GM18499 (cell line): ENCODE data around the gene MYH11.
"Not testable (repeated sequence)": the region's sequence is repeated elsewhere in the genome, so short reads cannot be mapped to it uniquely, and the experiment has no call there.

Experiments
- ATAC-seq: cut with Tn5 transposase; IDR thresholded peaks from one replicate; pipeline ENCODE4 v1.9.1; 2021; ENCODE audit warnings: moderate number of reproducible peaks; ENCODE audit not compliant: insufficient read depth, unreplicated experiment

MYH11 gene

DNA sequence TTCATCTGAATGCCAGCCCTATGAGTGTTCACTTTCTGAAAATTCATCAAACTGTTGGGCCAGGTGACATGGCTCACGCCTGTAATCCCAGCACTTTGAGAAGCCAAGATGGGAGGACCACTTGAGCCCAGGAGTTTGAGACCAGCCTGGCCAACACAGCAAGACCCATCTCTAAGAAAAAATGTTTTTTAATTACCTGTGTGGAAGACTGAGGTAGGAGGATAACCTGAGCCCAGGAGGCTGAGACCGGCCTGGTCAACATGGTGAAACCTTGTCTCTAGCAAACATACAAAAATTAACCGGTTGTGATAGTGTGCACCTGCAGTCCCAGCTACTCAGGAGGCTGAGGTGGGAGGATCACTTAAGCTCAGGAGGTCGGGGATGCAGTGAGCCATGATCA lies 10.3 kb downstream of the MYH11 start:
- no peak for ATAC-seq

DNA sequence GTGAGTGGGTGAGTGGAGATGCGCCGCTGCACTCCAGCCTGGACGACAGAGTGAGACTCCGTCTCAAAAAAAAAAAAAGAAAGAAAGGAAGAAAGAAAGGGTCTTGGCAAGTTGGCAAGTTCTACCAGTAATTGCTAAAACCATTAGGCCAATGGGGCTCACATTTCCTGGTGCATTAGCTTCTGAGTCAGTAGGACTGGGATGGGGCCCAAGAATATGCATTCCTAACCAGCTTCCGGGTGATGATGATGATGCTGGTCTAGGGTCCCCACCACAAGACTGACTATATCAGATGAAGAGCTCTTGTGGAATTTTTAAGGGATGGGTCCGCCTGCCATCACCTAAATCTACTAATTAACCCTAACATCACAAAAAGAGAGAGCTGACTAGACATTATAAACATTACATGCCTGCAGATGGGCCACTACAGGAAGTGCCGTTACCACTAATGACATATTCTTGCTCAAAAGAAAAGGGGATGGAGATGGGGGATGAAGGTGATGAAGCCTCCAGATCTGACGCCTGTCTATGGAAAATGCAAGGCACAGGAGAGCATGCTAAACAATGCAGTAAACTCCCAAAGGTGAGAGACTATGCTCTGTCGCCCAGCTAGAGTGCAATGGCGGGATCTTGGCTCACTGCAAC lies 13.1 kb downstream of the MYH11 start:
- ATAC-seq = no peak

DNA sequence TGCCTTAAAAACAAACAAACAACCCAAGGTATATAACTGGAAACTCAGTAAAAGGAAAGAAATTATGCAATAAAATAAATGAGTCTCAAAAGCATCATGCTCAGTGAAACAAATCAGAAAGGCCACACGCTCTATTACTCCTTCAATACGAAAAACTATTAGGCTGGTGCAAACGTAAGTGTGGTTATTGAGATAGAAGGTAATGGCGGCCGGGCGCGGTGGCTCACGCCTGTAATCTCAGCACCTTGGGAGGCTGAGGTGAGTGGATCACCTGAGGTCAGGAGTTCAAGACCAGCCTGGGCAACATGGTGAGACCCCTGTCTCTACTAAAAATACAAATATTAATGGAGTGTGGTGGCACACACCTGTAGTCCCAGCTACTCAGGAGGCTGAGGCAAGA lies 17.6 kb downstream of the MYH11 start:
- ATAC-seq = not testable (repeated sequence)

GRCh38 chr16:15837761-15838160 lies 19.1 kb downstream of the MYH11 start:
- ATAC-seq = no peak

- no peak for ATAC-seq
These were observed 19.7 kb downstream of the MYH11 start for GRCh38 chr16:15836965-15837611.

DNA sequence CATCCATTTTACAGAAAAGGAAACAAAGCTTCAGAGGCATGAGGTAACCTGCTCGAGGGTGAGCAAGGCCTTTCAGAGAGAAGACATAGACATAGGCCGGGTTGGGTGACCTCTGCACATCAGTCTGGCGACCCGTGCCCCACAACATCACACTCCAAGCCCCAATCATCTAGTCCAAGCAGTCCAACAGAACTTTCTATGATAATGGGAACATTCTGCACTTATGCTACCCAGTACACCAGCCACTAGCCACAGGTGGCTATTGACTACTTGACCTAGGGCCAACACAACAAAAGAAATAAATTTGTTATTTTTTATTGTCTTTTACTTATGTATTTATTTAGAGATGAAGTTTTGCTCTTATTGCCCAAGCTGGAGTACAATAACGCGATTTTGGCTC lies 20.8 kb downstream of the MYH11 start:
- ATAC-seq = no peak

DNA sequence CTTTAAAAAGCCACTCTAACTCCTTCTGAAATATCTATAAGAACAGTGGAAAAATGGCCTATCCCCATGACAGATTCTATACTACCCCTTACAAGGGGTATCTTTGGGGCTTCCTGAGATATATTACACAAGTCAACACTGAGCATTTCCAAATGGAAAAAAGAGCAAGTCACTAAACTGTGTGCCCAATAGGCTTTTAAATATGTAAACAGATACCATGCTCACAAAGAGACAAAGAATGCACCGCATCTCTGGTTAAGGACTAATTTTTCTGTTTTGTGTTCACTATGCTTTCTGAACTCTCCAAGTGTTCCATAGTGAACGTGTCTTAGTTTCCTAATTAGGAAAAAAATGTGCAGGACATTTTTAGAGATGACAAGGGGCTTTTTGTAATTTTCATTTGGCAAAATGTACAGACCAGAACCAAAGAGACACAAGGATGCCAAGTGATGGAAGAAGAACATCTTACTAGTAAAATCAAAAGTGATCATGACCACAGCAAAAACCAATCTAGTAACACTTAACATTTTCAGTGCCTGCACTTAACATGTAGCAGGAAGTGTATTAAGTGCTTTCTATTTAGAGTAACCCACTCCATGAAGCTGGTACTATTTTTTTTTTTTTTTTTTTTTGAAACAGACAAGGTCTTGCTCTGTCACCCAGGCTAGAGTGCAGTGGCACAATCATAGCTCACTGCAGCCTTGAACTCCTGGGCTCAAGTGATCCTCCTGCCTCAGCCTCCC lies 21.5 kb downstream of the MYH11 start:
- ATAC-seq = no peak

DNA sequence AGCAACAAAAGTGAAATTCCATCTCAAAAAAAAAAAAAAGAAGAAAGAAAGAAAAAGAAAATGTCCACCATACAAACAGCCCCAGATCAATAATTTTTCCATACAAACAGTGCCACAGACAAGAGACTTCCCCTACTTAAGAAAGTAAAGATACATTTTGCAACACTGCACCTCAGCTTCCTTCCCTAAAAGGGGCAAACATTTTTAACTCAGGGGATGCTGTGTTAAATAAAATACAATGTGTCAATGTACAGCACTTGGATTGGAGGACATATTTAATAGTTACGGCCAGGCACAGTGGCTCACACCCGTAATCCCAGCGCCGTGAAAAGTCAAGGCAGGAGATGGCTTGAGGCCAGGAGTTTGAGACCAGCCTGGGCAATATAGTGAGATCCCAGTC lies 22.3 kb downstream of the MYH11 start:
- ATAC-seq = no peak

GRCh38 chr16:15833541-15833940 lies 23.3 kb downstream of the MYH11 start:
- ATAC-seq = no peak

GRCh38 chr16:15832241-15832640 lies 24.6 kb downstream of the MYH11 start:
- no peak for ATAC-seq

DNA sequence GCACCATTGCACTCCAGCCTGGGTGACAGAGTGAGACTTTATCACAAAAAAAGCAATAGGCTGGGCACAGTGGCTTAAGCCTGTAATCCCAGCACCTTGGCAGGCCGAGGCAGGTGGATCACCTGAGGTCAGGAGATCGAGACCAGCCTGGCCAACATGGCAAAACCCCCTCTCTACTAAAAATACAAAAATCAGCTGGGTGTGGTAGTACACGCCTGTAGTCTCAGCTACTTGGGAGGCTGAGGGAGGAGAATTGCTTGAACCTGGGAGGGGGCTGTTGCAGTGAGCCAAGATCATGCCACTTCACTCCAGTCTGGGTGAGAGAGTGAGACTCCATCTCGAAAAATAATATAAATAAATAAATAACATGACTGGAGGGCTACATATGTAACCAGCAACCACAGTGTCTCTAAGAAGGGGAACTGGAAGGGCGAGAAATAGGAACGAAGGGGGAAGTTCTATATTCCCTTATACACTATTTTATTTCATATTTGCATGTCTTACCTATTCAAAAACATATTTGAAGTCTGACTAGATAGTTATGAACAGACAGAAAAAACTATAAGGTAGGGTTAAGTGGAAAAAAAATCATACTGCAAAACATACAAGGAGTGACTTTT lies 25.9 kb downstream of the MYH11 start:
- ATAC-seq = no peak

- no peak for ATAC-seq
These were observed 27.4 kb downstream of the MYH11 start for GRCh38 chr16:15829460-15829859.

GRCh38 chr16:15827709-15828343 lies 29.0 kb downstream of the MYH11 start:
- no peak for ATAC-seq

DNA sequence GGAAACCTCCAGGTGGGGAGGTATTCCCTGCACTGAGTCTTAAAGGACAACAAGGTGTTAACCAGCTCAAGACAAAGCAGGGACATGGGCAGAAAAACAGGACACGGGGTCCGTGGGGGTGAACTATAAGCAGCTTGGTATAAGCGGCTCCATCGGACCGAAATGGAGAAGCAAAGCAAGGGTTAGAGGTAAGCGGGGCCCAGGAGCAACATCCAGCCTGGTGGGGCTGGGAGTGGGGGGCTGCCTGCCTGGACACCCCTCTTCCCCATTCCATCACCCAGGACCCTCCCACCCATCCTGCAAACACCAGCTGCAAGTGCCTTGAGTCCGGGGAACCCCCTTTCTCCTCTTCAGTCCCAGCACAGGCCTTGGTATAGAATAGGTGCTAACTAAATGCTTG lies 29.5 kb downstream of the MYH11 start:
- ATAC-seq = no peak

GRCh38 chr16:15825750-15826305 lies 31.0 kb downstream of the MYH11 start:
- ATAC-seq = no peak

DNA sequence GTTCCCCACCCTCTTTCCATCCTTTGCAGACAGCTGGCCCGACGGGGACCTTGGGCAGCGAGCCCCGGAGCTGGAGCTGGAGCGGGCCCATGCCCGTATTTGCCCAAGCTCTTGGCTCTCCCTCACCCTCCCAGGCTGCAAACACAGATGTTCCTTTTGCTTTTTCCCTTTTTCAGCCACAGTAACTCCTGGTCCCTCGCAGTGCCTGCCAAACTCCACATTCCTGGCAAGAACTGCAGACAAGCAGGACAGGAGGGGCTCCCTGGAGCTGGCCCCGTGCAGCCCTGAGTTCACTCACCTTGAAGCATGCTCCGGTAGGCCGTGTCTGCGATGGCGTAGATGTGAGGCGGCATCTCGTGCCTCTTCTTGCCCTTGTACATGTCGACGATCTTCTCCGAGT lies 33.9 kb downstream of the MYH11 start:
- ATAC-seq = no peak

DNA sequence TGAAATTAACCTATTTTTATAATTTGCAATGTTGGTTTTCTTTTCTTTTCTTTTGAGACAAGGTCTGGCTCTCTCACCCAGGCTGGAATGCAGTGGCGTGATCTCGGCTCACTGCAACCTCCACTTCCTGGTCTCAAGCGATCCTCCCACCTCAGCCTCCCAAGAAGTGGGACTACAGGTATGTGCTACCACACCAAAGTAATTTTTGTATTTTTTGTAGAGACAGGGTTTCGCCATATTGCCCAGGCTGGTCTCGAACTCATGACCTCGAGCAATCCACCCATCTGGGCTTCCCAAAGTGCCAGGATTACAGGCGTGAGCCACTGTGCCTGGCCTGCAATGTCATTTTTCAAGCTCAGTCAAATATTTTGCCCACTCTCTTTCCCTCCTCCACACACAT lies 36.0 kb downstream of the MYH11 start:
- no peak for ATAC-seq

GRCh38 chr16:15819046-15819445 lies 37.8 kb downstream of the MYH11 start:
- ATAC-seq = no peak

- ATAC-seq = no peak
These were observed 39.4 kb downstream of the MYH11 start for GRCh38 chr16:15817446-15817845.

GRCh38 chr16:15816228-15816627 lies 40.6 kb downstream of the MYH11 start:
- ATAC-seq = no peak

DNA sequence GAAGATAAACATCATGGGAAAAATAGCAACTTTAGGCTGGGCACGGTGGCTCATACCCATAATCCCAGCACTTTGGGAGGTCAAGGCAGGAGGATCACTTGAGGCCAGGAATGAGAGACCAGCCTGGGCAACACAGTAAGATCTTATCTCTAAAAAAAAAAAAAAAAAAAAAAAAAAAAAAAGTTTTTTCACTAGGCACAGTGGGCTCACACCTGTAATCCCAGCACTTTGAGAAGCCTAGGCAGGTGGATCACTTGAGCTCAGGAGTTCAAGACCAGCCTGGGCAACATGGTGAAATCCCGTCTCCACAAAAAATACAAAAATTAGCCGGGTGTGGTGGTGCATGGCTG lies 44.5 kb downstream of the MYH11 start:
- not testable (repeated sequence) for ATAC-seq
